ENCODE measurements around the gene SLC44A4.
"Not testable (repeated sequence)": the region's sequence is repeated elsewhere in the genome, so short reads cannot be mapped to it uniquely, and the experiment has no call there.

The SLC44A4 gene

GRCh38 chr6:31878222-31878621 is 575 bp downstream of the SLC44A4 start:
- no peak for DNase-seq

DNA sequence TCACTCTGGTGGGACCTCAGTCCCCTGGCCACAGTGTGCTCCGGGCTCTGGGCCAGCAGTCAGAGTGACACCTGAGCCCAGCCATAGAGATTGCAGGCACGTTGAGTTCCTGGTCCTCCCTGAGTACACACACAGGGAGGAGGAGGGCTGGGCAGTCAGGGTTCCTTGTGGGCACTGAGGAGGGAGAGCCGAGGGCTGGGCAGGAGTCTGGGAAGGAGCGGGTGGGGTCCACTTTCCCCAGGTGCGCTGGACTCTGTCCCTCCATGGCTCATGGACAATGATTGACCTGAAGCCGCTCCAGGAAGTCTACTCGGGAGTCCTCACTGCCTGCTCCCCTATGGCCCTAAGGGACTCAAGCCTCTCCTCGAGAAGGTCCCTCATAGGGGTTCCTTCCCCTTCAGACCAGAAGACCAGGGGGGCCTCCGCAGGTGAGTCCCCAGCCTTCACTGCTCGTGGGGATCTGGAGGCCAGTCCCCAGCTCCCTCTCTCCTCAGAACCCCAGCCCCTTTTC is 1.1 kb downstream of the SLC44A4 start:
- no peak for DNase-seq

DNA sequence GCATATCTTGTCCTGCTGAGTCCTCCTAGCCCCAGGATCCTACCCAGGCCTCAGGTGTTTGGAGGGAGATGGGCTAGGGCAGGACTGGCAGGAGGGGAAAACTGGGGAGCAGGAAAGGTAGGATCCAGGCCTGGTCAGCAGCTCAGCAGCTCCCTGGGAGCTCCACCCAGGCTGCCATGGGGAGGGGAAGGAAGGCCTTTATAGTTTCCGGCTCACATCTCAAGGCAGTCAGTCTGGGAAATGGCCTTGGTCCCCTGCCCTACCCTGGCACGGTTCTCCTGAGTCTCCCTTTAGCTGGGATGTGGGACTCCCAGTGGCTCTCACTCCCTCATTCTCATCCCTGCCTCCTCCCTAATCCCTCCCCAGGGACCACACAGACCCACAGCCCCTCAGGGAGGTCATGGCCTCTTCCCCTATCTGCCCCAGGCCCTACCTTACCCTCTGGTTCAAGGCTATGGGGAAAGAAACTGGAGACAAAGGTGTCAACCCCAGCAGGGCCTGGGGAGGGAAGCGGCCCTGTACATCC is 1.6 kb downstream of the SLC44A4 start:
- DNase-seq, result no peak

- DNase-seq, result no peak
Measured at GRCh38 chr6:31876357-31876756, 2.4 kb downstream of the SLC44A4 start.

DNA sequence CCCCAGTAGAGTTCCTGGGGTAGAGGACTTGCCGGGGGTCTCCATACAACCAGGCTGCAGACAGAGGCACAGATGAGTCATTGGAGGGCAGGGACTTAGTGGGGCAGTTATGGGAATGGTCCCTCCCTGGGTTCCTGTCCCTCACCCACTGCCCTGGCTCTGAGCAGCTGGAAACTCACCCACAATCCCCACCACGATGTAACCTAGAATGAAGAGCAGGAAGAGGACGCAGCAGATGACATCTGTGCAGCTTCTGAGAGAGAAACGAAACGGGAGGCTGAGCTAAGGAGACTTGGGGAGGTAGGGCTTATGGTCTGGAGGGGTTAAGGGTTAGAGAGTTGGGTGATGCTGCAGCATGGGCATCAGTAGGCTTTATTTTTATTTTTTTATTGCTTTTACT is 2.9 kb downstream of the SLC44A4 start:
- no peak for DNase-seq

DNA sequence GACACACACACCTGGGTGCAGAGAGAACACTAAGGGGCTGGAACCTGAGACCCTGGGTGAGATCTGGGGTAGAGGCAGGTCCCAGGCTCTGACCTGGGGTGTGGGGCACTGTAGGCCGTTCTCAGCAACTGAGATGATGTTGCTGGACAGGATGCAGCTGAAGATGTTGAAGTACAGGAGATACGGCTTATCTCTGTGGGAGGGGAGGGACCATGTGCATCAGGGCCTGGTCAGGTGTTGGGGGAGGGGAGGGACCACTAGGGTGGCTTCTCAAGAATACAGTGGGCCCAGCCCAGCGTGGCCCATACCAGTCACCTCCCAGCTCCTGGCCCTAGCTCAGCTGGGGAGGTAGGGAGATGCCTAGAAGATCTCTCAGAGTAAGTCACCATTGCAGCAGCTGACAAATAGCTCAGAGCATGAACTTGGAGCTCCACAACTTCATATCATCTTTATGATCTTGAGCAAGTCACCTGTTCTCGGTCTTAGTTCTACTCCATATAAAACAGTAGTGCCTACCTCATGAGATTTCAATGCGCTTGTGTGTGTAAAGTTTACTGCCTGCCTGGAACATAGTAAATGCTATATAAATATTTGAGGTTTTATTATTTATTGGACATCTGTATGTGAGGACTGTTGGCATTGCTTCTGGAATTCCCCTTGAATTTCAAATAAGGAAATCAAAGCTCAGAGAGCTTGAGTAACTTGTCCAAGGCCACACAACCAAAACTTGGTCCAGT is 3.8 kb downstream of the SLC44A4 start:
- DNase-seq, result no peak

DNA sequence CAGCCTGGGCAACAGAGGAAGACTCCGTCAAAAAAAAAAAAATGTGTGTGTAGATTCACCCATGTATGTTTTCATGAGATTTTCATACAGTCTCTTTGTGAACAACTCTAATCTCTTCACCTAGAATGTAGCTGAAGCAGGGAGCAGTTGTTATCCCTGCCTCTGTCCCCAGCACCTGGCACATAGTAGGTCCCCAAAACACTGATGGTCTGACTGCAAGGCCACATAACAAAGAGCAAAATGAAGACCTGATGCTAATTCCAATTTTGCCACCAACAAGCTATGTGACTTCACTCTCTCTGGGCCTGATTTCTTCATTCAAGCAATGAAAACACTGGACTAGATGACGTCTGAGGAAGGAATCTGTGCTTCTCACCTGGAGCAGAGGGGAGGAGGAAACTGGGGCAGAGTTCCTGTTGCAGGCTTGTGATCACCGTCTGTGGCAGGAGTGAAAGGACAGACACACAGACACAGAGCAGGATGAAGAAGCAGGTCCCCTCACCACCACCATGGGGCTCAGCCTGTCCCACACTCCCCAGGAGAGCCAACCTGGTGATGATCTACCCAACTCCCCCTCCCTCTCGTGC is 4.6 kb downstream of the SLC44A4 start:
- DNase-seq, result no peak

DNA sequence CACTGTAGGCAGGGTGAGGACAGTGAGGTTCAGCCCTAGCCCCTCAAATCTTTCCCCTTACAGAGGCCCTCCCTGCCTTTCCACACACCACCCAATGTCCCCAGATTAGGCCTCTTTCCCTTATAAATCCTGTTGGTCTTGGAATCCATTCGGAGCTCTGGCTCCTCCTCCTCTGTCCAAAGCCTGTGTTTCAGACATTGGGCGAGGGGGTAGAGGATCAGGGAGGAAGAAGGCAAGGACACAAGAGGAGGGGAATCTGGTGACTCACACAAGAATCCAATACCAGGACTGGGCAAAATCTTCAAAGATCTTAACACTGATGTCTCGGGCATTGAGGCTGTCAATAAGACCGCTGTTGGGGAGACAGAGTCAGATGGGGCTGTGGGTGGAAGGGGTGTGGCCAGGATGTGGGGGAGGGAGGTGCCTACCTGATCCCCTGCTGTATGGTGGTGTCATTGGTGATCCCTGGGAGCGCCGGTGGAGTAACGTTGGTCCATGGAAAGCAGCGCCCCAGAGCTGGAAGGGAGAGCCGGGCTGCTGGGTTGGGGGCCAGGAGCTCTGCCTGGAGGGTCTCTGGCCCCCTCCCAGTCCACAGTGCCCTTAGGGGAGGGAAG is 7.6 kb downstream of the SLC44A4 start:
- no peak for DNase-seq

- DNase-seq, result no peak
Measured at GRCh38 chr6:31870385-31870921, 8.3 kb downstream of the SLC44A4 start.

GRCh38 chr6:31869343-31869742 is 9.5 kb downstream of the SLC44A4 start:
- no peak for DNase-seq

DNA sequence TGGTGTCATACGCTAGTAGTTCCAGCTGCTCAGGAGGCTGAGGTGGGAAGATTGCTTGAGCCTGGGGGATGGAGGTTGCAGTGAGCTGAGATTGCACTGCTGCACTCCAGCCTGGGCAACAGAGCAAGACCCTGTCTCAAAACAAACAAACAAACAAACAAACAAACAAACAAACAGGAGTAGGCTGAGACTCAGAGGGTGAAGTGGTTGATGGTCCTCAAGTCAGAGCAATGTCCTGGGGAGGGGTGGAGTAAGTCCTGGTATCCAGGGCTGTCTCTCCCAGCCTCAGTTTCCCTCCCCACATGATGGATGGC is 10.2 kb downstream of the SLC44A4 start:
- not testable (repeated sequence) for DNase-seq

DNA sequence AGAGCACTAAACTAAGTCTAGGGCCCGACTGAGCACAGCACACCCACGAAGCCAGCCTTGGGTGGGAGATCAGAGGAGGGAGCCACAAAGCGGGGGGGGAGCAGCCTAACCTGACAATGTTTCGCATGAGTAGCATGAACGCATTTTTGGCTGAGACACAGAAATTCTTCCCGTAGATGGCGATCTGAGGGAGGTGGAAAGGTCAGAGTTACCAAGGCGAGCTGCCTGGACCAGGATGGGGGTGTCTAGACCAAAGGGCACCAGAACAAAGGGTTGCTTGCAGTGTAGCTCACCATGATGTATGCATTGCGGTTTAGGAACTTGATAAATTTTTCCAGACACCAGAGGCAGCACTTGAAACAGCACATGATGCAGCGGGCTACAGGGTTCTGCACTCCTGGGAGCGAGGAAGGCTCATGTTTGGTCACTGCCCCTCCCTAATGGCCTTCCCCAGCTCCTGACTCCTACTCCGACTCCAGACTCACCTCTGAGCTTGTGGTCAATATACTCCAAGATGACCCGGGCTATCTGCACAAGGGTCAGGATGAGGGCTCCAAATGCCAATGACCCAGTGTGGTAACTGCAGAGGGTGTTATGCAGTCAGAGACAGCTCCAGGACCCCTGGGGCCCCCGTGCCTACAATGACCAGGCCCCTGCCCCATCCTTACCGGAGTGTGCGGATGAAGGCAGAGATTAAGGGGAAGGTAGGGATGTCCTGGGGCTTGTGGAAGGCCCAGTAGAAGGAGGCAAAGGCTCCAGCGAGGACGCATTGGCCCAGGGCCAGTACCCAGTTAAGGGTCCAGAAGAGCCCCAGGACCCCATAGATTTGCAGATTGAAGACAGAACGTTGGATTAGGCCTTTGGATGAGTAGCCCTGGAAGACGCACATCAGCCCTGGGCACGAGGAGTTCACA is 13.3 kb downstream of the SLC44A4 start:
- DNase-seq, result no peak

DNA sequence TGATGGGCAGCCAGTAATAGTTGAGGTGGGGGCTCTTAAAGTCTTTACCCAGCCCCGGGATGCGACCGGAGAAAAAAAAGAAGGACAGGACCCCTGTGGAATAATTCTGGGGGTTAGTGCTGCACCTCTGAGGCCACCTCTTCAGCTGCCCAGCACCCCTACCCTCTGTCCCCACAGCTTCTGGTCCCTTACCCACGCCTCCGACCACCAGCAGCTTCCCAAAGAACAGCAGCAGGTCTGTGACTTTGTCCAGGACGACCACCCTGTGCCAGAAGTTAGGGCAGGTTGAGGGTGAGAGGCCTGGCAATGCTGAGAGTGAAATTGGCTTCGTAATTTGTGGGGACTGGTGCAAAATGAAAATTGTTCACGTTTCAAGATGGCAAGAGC is 14.0 kb downstream of the SLC44A4 start:
- no peak for DNase-seq

GRCh38 chr6:31864123-31864562 is 14.7 kb downstream of the SLC44A4 start:
- DNase-seq, result not testable (repeated sequence)

GRCh38 chr6:31862344-31863235 is 16.2 kb downstream of the SLC44A4 start, which contains the start of gene NEU1:
NEU1 (minus strand) TSS chr6:31862821; CDS start chr6:31862776, 45 bp downstream.
- DNase-seq, result peak; percentile 100

DNA sequence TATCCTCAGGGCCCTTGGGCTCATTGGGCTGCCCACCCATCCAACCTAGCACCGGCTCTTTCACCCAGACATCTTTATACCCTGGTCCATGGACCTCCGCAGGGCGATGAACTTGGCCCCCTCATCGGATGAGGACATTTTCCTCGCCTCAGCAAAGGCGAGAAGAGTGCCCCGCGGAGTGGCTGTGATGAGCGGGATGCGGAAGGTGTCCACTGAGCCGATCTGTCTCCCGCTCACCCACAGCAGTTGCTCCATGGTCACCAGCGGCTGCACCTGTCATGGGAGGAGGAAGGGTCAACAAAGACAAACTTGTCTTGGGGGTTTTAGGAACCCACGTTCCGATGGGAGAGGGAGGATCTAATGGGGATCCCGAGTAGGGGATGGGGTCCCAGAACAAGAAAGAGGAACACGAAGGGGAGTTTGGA is 16.9 kb downstream of the SLC44A4 start:
- no peak for DNase-seq

GRCh38 chr6:31861150-31861549 is 17.6 kb downstream of the SLC44A4 start:
- DNase-seq, result no peak

GRCh38 chr6:31860349-31860748 is 18.4 kb downstream of the SLC44A4 start:
- DNase-seq, result no peak

- DNase-seq, result no peak
Measured at GRCh38 chr6:31859923-31860322, 18.9 kb downstream of the SLC44A4 start.

DNA sequence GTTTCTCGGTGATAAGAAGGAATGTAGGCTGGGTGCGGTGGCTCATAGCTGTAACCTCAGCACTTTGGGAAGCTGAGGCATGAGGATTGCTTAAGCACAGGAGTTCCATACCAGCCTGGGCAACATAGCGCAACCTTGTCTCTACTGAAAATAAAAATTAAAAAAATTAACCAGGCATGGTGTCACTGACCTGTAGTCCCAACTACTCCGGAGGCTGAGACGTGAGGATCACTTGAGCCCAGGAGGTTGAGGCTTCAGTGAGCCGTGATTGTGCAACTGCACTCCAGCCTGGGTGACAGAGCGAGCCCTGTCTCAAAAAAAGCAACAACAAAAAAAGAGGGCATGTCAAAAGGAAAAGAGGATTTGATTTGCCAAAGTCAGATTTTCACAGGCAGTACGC is 20.1 kb downstream of the SLC44A4 start:
- DNase-seq, result no peak

- DNase-seq, result not testable (repeated sequence)
Measured at GRCh38 chr6:31857774-31858173, 21.0 kb downstream of the SLC44A4 start.
